Measurements from ENCODE around the gene KCTD2. TPM values are rescaled to one million over a fixed set of nuclear protein-coding genes. Genes with fewer than 3 reads are reported as not detected.

KCTD2 gene
- total and polyA plus RNA-seq, 2 experiments from 2014 or later = 20.7 to 24.4 TPM

GRCh38 chr17:75063201-75063600 is 16.2 kb downstream of the KCTD2 start:
- Histone ChIP-seq H3K4me3 (no peak overlapping the region), H3K27me3 (no peaks in the 10 kb centered on the region), H3K9me3 (ENCODE audit: low read depth) (no peaks in the 10 kb centered on the region), H3K4me1 (ENCODE audit: low read depth) (no peaks in the 10 kb centered on the region), H3K27ac (no peak overlapping the region), H3K36me3 (peaks cover 23% of the 10 kb centered on the region)
- no peak for DNase-seq (ENCODE audit: low read depth in 1 of 2, low spot score in 1 of 2)
- TF ChIP-seq, protein P1, sequence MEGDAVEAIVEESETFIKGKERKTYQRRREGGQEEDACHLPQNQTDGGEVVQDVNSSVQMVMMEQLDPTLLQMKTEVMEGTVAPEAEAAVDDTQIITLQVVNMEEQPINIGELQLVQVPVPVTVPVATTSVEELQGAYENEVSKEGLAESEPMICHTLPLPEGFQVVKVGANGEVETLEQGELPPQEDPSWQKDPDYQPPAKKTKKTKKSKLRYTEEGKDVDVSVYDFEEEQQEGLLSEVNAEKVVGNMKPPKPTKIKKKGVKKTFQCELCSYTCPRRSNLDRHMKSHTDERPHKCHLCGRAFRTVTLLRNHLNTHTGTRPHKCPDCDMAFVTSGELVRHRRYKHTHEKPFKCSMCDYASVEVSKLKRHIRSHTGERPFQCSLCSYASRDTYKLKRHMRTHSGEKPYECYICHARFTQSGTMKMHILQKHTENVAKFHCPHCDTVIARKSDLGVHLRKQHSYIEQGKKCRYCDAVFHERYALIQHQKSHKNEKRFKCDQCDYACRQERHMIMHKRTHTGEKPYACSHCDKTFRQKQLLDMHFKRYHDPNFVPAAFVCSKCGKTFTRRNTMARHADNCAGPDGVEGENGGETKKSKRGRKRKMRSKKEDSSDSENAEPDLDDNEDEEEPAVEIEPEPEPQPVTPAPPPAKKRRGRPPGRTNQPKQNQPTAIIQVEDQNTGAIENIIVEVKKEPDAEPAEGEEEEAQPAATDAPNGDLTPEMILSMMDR (IDR thresholded peaks at IDR 0.05; ENCODE audit: low read depth, low read length) = no peak

DNA sequence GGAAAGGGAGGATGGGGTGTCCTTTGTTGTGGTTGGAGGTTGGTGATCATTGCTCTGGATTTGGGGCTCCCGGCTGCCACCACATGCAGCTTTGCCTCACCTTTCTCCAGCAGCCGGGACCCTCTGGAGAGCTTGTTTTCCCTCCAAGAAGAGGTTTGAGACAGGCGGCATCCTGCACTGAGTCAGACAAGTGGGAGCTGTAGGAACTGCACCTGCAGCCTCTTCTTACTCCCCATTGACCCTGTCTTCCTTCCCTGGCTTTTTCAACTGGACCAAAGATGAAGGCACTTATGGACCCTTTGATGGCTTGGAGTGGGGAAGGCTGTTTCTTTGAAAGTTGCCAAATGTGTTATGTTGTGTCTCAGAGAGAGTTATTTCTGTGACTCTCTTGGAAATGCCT is 16.6 kb downstream of the KCTD2 start:
- Histone ChIP-seq H3K27me3 (no peaks in the 10 kb centered on the region), H3K9me3 (ENCODE audit: low read depth) (no peaks in the 10 kb centered on the region), H3K36me3 (peaks cover 23% of the 10 kb centered on the region), H3K4me1 (ENCODE audit: low read depth) (no peaks in the 10 kb centered on the region), H3K4me3 (no peak overlapping the region), H3K27ac (no peak overlapping the region)
- TF ChIP-seq, protein P1 (IDR thresholded peaks at IDR 0.05; ENCODE audit: low read depth, low read length) = no peak
- no peak for DNase-seq (ENCODE audit: low read depth in 1 of 2, low spot score in 1 of 2)

- no peaks in the 10 kb centered on the region for H3K9me3 ChIP-seq (ENCODE audit: low read depth)
- no peak overlapping the region for H3K4me3 ChIP-seq
- TF ChIP-seq, protein P1 (IDR thresholded peaks at IDR 0.05; ENCODE audit: low read depth, low read length) = no peak
- no peaks in the 10 kb centered on the region for H3K27me3 ChIP-seq
- no peaks in the 10 kb centered on the region for H3K4me1 ChIP-seq (ENCODE audit: low read depth)
- no peak overlapping the region for H3K27ac ChIP-seq
- DNase-seq (ENCODE audit: low read depth in 1 of 2, low spot score in 1 of 2) = no peak
- peaks cover 23% of the 10 kb centered on the region for H3K36me3 ChIP-seq
Observed at GRCh38 chr17:75064040-75064439, 17.0 kb downstream of the KCTD2 start.

DNA sequence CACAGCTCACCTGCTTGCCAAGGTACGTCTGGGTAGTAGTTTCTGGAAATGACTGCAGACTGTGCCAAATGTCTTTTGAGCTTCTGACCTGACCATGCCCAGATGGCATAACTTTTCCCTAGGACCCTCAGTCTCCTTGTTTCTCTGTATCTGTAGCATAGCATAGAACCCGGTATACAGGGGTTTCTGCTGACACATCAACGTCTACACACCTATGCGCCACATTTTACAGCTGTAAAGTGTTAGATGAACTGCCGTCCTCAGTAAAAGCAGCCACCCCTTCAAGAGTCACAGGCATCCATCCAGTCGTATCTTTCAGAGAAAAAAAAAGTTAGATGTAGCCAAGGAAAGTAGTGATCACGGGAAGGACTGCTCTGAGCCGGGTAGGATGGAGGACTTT is 17.4 kb downstream of the KCTD2 start:
- DNase-seq (ENCODE audit: low read depth in 1 of 2, low spot score in 1 of 2) = no peak
- TF ChIP-seq, protein P1 (IDR thresholded peaks at IDR 0.05; ENCODE audit: low read depth, low read length) = no peak
- Histone ChIP-seq H3K36me3 (peaks cover 23% of the 10 kb centered on the region), H3K27ac (no peak overlapping the region), H3K4me3 (no peak overlapping the region), H3K4me1 (ENCODE audit: low read depth) (no peaks in the 10 kb centered on the region), H3K27me3 (no peaks in the 10 kb centered on the region), H3K9me3 (ENCODE audit: low read depth) (no peaks in the 10 kb centered on the region)

DNA sequence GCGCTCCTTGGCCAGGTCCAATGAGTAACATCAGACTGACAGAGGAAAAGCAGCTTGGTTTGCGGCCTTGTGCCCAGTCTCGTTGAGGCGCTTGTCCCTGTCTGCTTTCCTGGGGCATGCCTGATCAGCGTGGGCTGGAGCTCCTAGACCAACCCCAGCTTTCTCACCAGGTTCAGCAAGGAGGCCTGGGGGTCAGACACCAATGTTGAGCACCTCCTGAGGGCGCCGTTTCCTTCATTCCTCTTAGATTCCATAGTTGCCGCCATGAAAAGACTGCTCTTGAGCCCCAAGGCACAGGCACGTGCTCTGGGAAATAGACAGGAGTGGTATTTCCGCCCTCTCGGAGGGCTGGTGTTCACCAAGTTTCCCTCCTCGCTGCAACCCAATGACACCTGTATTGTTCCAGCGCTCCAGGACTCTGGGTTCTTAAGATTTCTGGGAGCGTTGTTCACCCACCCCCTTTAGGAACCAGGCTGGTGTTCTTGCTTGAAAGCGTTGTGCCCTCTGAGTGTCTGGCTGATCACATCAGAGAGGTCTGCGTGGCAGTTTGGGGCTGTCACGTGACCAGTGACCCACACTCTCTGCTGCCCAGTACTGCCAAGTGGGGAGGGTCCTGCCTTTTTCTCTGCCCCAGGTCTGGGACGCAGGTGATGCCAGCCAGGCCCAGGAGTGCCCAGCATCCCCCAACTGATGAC is 18.0 kb downstream of the KCTD2 start:
- Histone ChIP-seq H3K27me3 (no peaks in the 10 kb centered on the region), H3K9me3 (ENCODE audit: low read depth) (no peaks in the 10 kb centered on the region), H3K4me3 (no peak overlapping the region), H3K4me1 (ENCODE audit: low read depth) (no peaks in the 10 kb centered on the region), H3K36me3 (peaks cover 23% of the 10 kb centered on the region), H3K27ac (no peak overlapping the region)
- TF ChIP-seq, protein P1 (IDR thresholded peaks at IDR 0.05; ENCODE audit: low read depth, low read length) = no peak
- no peak for DNase-seq (ENCODE audit: low read depth in 1 of 2, low spot score in 1 of 2)
